HEK293 (cell line): ENCODE measurements around the gene TMEM88.

Experiments used
- CTCF ChIA-PET: fragments of 350-600 bp; formaldehyde crosslinking; extraction: SDS; loops from one replicate; lab custom pipeline; 2021; ENCODE audit warnings: antibody characterized with exemption; lab: Yijun Ruan, JAX
- POLR2A ChIA-PET: fragments of 300-600 bp; formaldehyde crosslinking; extraction: SDS; loops from one replicate; lab custom pipeline; 2020; ENCODE audit warnings: antibody characterized with exemption, inconsistent platforms; lab: Yijun Ruan, JAX
- H3K27ac ChIP-seq: fragments of 200-500 bp; sonication (Bioruptor generic); 2 replicates; pipeline ENCODE4 v1.5.1; 2014; ENCODE audit warnings: low read depth, low read length, control low read depth, inconsistent platforms; ENCODE audit errors: extremely low read depth
- H3K36me3 ChIP-seq, 2 experiments: fragments of 200-500 bp in 1 of 2; sonication (Bioruptor generic) in 1 of 2; 1 replicate in 1 of 2; 2 replicates in 1 of 2; pipeline ENCODE4 v1.5.1; 2014 to 2017; ENCODE audit warnings: inconsistent platforms in 2 of 2, low read length in 2 of 2; ENCODE audit not compliant: control insufficient read depth in 2 of 2, insufficient read depth in 1 of 2
- H3K4me1 ChIP-seq: fragments of 200-500 bp; sonication (Bioruptor generic); 2 replicates; pipeline ENCODE4 v1.5.1; 2014; ENCODE audit warnings: mild to moderate bottlenecking, low read length, inconsistent platforms; ENCODE audit not compliant: control insufficient read depth, insufficient read depth
- H3K4me3 ChIP-seq: 2 replicates; pipeline ENCODE4 v1.5.1; 2011; ENCODE audit warnings: low read depth, mild to moderate bottlenecking, control low read depth, low read length, moderate library complexity
- H3K9me3 ChIP-seq: fragments of 200-500 bp; sonication (Bioruptor generic); 2 replicates; pipeline ENCODE4 v1.5.1; 2014; ENCODE audit warnings: low read depth, low read length, inconsistent platforms; ENCODE audit not compliant: control insufficient read depth, insufficient read depth
- BCL11B ChIP-seq: fragments of 450-650 bp; formaldehyde crosslinking; IDR thresholded peaks from 2 replicates; pipeline ENCODE4 v1.5.1; 2016; ENCODE audit warnings: low read depth, missing biosample characterization, missing genetic modification characterization
- MZF1 ChIP-seq: fragments of 450-650 bp; formaldehyde crosslinking; IDR thresholded peaks from 2 replicates; pipeline ENCODE4 v1.5.1; 2017; ENCODE audit warnings: missing biosample characterization, missing genetic modification characterization, borderline replicate concordance
- TRIM28 ChIP-seq: IDR thresholded peaks from 2 replicates; pipeline ENCODE4 v1.6.1; 2011; ENCODE audit warnings: low read length, control low read depth, borderline replicate concordance
- YY2 ChIP-seq: fragments of 450-650 bp; formaldehyde crosslinking; IDR thresholded peaks from 2 replicates; pipeline ENCODE4 v1.5.1; 2016; ENCODE audit warnings: missing biosample characterization, missing genetic modification characterization
- ZBTB21 ChIP-seq: fragments of 450-650 bp; formaldehyde crosslinking; IDR thresholded peaks from 2 replicates; pipeline ENCODE4 v1.5.1; 2017; ENCODE audit warnings: missing biosample characterization, missing genetic modification characterization
- ZNF157 ChIP-seq: fragments of 450-650 bp; formaldehyde crosslinking; IDR thresholded peaks from 2 replicates; pipeline ENCODE4 v1.5.1; 2016; ENCODE audit warnings: missing biosample characterization, missing genetic modification characterization
- ZNF214 ChIP-seq: fragments of 450-650 bp; formaldehyde crosslinking; IDR thresholded peaks from 2 replicates; pipeline ENCODE4 v1.5.1; 2017; ENCODE audit warnings: missing biosample characterization, mild to moderate bottlenecking, missing genetic modification characterization, borderline replicate concordance
- ZNF292 ChIP-seq: fragments of 450-650 bp; formaldehyde crosslinking; IDR thresholded peaks from 2 replicates; pipeline ENCODE4 v1.5.1; 2016; ENCODE audit warnings: low read depth, missing biosample characterization, missing genetic modification characterization, borderline replicate concordance
- ZNF544 ChIP-seq: fragments of 450-650 bp; formaldehyde crosslinking; IDR thresholded peaks from 2 replicates; pipeline ENCODE4 v1.5.0; 2017; ENCODE audit warnings: missing biosample characterization, missing genetic modification characterization
- ZNF596 ChIP-seq: fragments of 450-650 bp; IDR thresholded peaks from 2 replicates; pipeline ENCODE4 v1.5.0; 2018; ENCODE audit warnings: missing biosample characterization, mild to moderate bottlenecking, missing genetic modification characterization, moderate library complexity
- ZNF610 ChIP-seq: fragments of 450-650 bp; formaldehyde crosslinking; IDR thresholded peaks from 2 replicates; pipeline ENCODE4 v1.5.1; 2016; ENCODE audit warnings: missing biosample characterization, missing genetic modification characterization, borderline replicate concordance
- ZNF629 ChIP-seq: fragments of 450-650 bp; formaldehyde crosslinking; IDR thresholded peaks from 2 replicates; pipeline ENCODE4 v1.5.1; 2017; ENCODE audit warnings: missing biosample characterization, missing genetic modification characterization
- ZNF791 ChIP-seq: fragments of 450-650 bp; formaldehyde crosslinking; IDR thresholded peaks from 2 replicates; pipeline ENCODE4 v1.5.1; 2016; ENCODE audit warnings: missing biosample characterization, missing genetic modification characterization
- TF ChIP-seq, protein P1 (sequence below): fragments of 450-650 bp; formaldehyde crosslinking; IDR thresholded peaks from 2 replicates; pipeline ENCODE4 v1.5.0; 2017; ENCODE audit warnings: missing biosample characterization, missing genetic modification characterization, borderline replicate concordance
- TF ChIP-seq, protein P2 (sequence below): fragments of 450-650 bp; formaldehyde crosslinking; IDR thresholded peaks from 2 replicates; pipeline ENCODE4 v1.5.1; 2016; ENCODE audit warnings: missing biosample characterization, missing genetic modification characterization

The TMEM88 gene

DNA sequence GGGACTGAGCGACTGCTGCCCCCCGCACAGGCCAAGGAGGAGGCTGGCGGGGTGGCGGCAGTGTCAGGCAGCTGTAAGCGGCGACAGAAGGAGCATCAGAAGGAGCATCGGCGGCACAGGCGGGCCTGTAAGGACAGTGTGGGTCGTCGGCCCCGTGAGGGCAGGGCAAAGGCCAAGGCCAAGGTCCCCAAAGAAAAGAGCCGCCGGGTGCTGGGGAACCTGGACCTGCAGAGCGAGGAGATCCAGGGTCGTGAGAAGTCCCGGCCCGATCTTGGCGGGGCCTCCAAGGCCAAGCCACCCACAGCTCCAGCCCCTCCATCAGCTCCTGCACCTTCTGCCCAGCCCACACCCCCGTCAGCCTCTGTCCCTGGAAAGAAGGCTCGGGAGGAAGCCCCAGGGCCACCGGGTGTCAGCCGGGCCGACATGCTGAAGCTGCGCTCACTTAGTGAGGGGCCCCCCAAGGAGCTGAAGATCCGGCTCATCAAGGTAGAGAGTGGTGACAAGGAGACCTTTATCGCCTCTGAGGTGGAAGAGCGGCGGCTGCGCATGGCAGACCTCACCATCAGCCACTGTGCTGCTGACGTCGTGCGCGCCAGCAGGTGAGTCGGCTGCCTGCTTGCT is 5.6 kb upstream of the TMEM88 start:
- Histone ChIP-seq H3K27ac (no peak overlapping the region), H3K36me3 (peaks cover 19 to 76% of the 10 kb centered on the region in 2 experiments), H3K9me3 (no peaks in the 10 kb centered on the region), H3K4me3 (no peak overlapping the region), H3K4me1 (peaks cover 5% of the 10 kb centered on the region)
- CTCF ChIA-PET: interaction anchor here (1.1 kb wide), 1 partner anchor 405 kb away, joined by 4 read pairs; no protein-coding TSS in a partner anchor
- POLR2A ChIA-PET: no interaction called here
- TF ChIP-seq BCL11B (tag by site-specific recombination) (peak; percentile 68; the same call in 1 of the 2 replicates), ZNF610 (no peak)

DNA sequence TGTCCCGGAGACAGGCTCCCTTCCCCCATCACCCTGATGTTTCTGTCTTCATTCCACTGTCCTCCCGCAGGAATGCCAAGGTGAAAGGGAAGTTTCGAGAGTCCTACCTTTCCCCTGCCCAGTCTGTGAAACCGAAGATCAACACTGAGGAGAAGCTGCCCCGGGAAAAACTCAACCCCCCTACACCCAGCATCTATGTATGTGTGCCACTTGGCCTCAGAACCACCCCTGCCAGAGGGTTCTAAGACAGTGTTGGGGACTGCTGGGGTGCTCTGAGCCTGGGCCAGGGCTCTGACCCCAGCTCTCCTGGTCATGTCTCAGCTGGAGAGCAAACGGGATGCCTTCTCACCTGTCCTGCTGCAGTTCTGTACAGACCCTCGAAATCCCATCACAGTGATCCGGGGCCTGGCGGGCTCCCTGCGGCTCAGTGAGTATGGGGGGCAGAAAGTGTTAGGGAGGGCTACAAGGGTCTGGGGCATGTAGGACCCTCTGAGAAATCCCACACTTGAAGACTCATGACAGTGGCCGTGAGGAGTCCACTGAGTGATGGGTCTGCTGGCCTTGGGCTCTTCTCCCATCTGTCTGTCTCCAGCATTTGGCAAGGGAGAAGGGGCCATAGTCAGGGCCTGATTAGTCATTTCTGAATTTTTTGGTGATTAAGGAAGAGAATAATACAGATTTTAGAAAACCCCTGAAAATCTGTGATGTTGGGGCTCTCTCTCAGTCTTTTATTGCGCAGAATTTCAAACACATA is 4.9 kb upstream of the TMEM88 start:
- Histone ChIP-seq H3K36me3 (peaks cover 19 to 76% of the 10 kb centered on the region in 2 experiments), H3K4me3 (no peak overlapping the region), H3K9me3 (no peaks in the 10 kb centered on the region), H3K4me1 (peaks cover 5% of the 10 kb centered on the region), H3K27ac (no peak overlapping the region)
- ChIA-PET POLR2A (interaction anchor here (1.0 to 1.1 kb wide), 2 partner anchors 15 to 163 kb away, joined by 3 to 6 read pairs; partner anchors contain the start of genes KDM6B and TP53), CTCF (interaction anchor here (0.5 to 2.8 kb wide), 11 partner anchors 7 to 406 kb away, joined by 3 to 17 read pairs (median 4); partner anchors contain the start of gene KDM6B)
- TF ChIP-seq ZNF157 (tag by site-specific recombination) (no peak), ZNF629 (tag by site-specific recombination) (no peak), ZNF544 (tag by site-specific recombination) (no peak), ZNF791 (no peak), ZNF214 (tag by site-specific recombination) (no peak), ZBTB21 (tag by site-specific recombination) (no peak), ZNF596 (tag by site-specific recombination) (no peak), MZF1 (tag by site-specific recombination) (no peak), ZNF292 (no peak), TRIM28 (no peak), YY2 (tag by site-specific recombination) (no peak)
- TF ChIP-seq, protein P1, sequence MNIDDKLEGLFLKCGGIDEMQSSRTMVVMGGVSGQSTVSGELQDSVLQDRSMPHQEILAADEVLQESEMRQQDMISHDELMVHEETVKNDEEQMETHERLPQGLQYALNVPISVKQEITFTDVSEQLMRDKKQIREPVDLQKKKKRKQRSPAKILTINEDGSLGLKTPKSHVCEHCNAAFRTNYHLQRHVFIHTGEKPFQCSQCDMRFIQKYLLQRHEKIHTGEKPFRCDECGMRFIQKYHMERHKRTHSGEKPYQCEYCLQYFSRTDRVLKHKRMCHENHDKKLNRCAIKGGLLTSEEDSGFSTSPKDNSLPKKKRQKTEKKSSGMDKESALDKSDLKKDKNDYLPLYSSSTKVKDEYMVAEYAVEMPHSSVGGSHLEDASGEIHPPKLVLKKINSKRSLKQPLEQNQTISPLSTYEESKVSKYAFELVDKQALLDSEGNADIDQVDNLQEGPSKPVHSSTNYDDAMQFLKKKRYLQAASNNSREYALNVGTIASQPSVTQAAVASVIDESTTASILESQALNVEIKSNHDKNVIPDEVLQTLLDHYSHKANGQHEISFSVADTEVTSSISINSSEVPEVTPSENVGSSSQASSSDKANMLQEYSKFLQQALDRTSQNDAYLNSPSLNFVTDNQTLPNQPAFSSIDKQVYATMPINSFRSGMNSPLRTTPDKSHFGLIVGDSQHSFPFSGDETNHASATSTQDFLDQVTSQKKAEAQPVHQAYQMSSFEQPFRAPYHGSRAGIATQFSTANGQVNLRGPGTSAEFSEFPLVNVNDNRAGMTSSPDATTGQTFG (tag by site-specific recombination): no peak
- TF ChIP-seq, protein P2, sequence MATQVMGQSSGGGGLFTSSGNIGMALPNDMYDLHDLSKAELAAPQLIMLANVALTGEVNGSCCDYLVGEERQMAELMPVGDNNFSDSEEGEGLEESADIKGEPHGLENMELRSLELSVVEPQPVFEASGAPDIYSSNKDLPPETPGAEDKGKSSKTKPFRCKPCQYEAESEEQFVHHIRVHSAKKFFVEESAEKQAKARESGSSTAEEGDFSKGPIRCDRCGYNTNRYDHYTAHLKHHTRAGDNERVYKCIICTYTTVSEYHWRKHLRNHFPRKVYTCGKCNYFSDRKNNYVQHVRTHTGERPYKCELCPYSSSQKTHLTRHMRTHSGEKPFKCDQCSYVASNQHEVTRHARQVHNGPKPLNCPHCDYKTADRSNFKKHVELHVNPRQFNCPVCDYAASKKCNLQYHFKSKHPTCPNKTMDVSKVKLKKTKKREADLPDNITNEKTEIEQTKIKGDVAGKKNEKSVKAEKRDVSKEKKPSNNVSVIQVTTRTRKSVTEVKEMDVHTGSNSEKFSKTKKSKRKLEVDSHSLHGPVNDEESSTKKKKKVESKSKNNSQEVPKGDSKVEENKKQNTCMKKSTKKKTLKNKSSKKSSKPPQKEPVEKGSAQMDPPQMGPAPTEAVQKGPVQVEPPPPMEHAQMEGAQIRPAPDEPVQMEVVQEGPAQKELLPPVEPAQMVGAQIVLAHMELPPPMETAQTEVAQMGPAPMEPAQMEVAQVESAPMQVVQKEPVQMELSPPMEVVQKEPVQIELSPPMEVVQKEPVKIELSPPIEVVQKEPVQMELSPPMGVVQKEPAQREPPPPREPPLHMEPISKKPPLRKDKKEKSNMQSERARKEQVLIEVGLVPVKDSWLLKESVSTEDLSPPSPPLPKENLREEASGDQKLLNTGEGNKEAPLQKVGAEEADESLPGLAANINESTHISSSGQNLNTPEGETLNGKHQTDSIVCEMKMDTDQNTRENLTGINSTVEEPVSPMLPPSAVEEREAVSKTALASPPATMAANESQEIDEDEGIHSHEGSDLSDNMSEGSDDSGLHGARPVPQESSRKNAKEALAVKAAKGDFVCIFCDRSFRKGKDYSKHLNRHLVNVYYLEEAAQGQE (tag by site-specific recombination): no peak
